ENCODE results near the gene COQ5.
"Not testable (repeated sequence)": the region's sequence is repeated elsewhere in the genome, so short reads cannot be mapped to it uniquely, and the experiment has no call there.

The COQ5 gene

GRCh38 chr12:120528861-120529525 lies at the start of gene COQ5:
Gene COQ5 (minus strand): TSS chr12:120529158. CDS start chr12:120529141, 17 bp downstream.
- FAIRE-seq (no peak), DNase-seq (ENCODE audit: low spot score) (peak; percentile 59)

- DNase-seq (ENCODE audit: low spot score) (no peak), FAIRE-seq (no peak)
Observed at GRCh38 chr12:120574106-120574505, 45.1 kb upstream of the COQ5 start.

GRCh38 chr12:120573560-120573959 lies 44.6 kb upstream of the COQ5 start:
- no peak for DNase-seq (ENCODE audit: low spot score)
- FAIRE-seq: no peak

- FAIRE-seq (no peak), DNase-seq (ENCODE audit: low spot score) (no peak)
Observed at GRCh38 chr12:120571299-120571698, 42.3 kb upstream of the COQ5 start.

GRCh38 chr12:120563495-120563894 lies 34.5 kb upstream of the COQ5 start:
- DNase-seq (ENCODE audit: low spot score): no peak

GRCh38 chr12:120562906-120563305 lies 33.9 kb upstream of the COQ5 start:
- no peak for FAIRE-seq
- DNase-seq (ENCODE audit: low spot score): no peak

More at GRCh38 chr12:120563495-120563894, 34.5 kb upstream of the COQ5 start:
- no peak for FAIRE-seq

- no peak for FAIRE-seq
Observed at GRCh38 chr12:120557589-120557988, 28.6 kb upstream of the COQ5 start.

GRCh38 chr12:120554678-120555077 lies 25.7 kb upstream of the COQ5 start:
- no peak for FAIRE-seq

More at GRCh38 chr12:120557589-120557988, 28.6 kb upstream of the COQ5 start:
- DNase-seq (ENCODE audit: low spot score): no peak

GRCh38 chr12:120546050-120546386 lies 17.1 kb upstream of the COQ5 start:
- FAIRE-seq (no peak), DNase-seq (ENCODE audit: low spot score) (no peak)

More at GRCh38 chr12:120554678-120555077, 25.7 kb upstream of the COQ5 start:
- DNase-seq (ENCODE audit: low spot score): no peak

- no peak for FAIRE-seq
- no peak for DNase-seq (ENCODE audit: low spot score)
Observed at GRCh38 chr12:120544691-120545090, 15.7 kb upstream of the COQ5 start.

- no peak for DNase-seq (ENCODE audit: low spot score)
Observed at GRCh38 chr12:120542166-120542565, 13.2 kb upstream of the COQ5 start.

GRCh38 chr12:120540445-120540844 lies 11.5 kb upstream of the COQ5 start:
- DNase-seq (ENCODE audit: low spot score): no peak
- FAIRE-seq: no peak

More at GRCh38 chr12:120542166-120542565, 13.2 kb upstream of the COQ5 start:
- FAIRE-seq: no peak

GRCh38 chr12:120539303-120539702 lies 10.3 kb upstream of the COQ5 start:
- DNase-seq (ENCODE audit: low spot score) (no peak), FAIRE-seq (no peak)

GRCh38 chr12:120538281-120539156 lies 9.6 kb upstream of the COQ5 start:
- peak; percentile 79 for DNase-seq (ENCODE audit: low spot score)
- peak; percentile 81 for FAIRE-seq

- DNase-seq (ENCODE audit: low spot score): no peak
- FAIRE-seq: no peak
Observed at GRCh38 chr12:120537856-120538220, 8.9 kb upstream of the COQ5 start.

- DNase-seq (ENCODE audit: low spot score): no peak
- FAIRE-seq: no peak
Observed at GRCh38 chr12:120536064-120536791, 7.3 kb upstream of the COQ5 start.

- peak; percentile 54 for DNase-seq (ENCODE audit: low spot score)
- peak; percentile 57 for FAIRE-seq
Observed at GRCh38 chr12:120534703-120535655, 6.0 kb upstream of the COQ5 start.

- DNase-seq (ENCODE audit: low spot score) (peak; percentile 72), FAIRE-seq (no peak)
Observed at GRCh38 chr12:120534203-120534702, 5.3 kb upstream of the COQ5 start, which contains the start of gene RNF10. Gene RNF10 (plus strand): TSS chr12:120534356. CDS start chr12:120534812, 456 bp downstream.

- FAIRE-seq: no peak
Observed at GRCh38 chr12:120532701-120533238, 3.8 kb upstream of the COQ5 start.

GRCh38 chr12:120530418-120530761 lies 1.4 kb upstream of the COQ5 start:
- FAIRE-seq; DNase-seq (ENCODE audit: low spot score): not testable (repeated sequence)

More at GRCh38 chr12:120532701-120533238, 3.8 kb upstream of the COQ5 start:
- no peak for DNase-seq (ENCODE audit: low spot score)
